Stimulated activated CD8-positive, alpha-beta memory T cell treated with anti-CD3 and anti-CD28 coated beads, Interleukin-15, amount 100 ng/mL, for 1 hour (primary cell): ENCODE results near the gene FBXO31.

Source experiments
- DNase-seq: peaks from one replicate; pipeline ENCODE4 v3.0.0-alpha.2; 2020; ENCODE audit warnings: low read depth

Gene FBXO31

GRCh38 chr16:87327798-87328495, 55.6 kb downstream of the FBXO31 start:
- no peak for DNase-seq

GRCh38 chr16:87326151-87326571, 57.4 kb downstream of the FBXO31 start:
- DNase-seq = no peak

GRCh38 chr16:87325423-87325858, 58.1 kb downstream of the FBXO31 start:
- DNase-seq = no peak

- peak; percentile 21 for DNase-seq
Observed at GRCh38 chr16:87324411-87325275, 58.9 kb downstream of the FBXO31 start.

- DNase-seq = no peak
Observed at GRCh38 chr16:87323727-87324410, 59.7 kb downstream of the FBXO31 start.

- DNase-seq = no peak
Observed at GRCh38 chr16:87322833-87323726, 60.5 kb downstream of the FBXO31 start.

- no peak for DNase-seq
Observed at GRCh38 chr16:87322360-87322759, 61.2 kb downstream of the FBXO31 start.

GRCh38 chr16:87321336-87322107, 62.1 kb downstream of the FBXO31 start:
- DNase-seq = no peak

GRCh38 chr16:87320510-87321227, 62.9 kb downstream of the FBXO31 start:
- DNase-seq = no peak

GRCh38 chr16:87319997-87320491, 63.5 kb downstream of the FBXO31 start:
- no peak for DNase-seq

- DNase-seq = no peak
Observed at GRCh38 chr16:87319011-87319410, 64.6 kb downstream of the FBXO31 start.

- no peak for DNase-seq
Observed at GRCh38 chr16:87317750-87318644, 65.6 kb downstream of the FBXO31 start.

- peak; percentile 96 for DNase-seq
Observed at GRCh38 chr16:87316923-87317749, 66.4 kb downstream of the FBXO31 start, which contains the start of gene C16orf95. Gene C16orf95 (minus strand): TSS chr16:87317392. CDS start chr16:87317242, 150 bp downstream.

GRCh38 chr16:87316450-87316922, 67.1 kb downstream of the FBXO31 start:
- DNase-seq = no peak

GRCh38 chr16:87314990-87315420, 68.6 kb downstream of the FBXO31 start:
- no peak for DNase-seq

GRCh38 chr16:87312008-87312407, 71.6 kb downstream of the FBXO31 start:
- DNase-seq = no peak

GRCh38 chr16:87311387-87311786, 72.2 kb downstream of the FBXO31 start:
- DNase-seq = no peak

- DNase-seq = no peak
Observed at GRCh38 chr16:87310610-87311009, 73.0 kb downstream of the FBXO31 start.
